GM18870 (cell line): ENCODE data around the gene NOX5.

Source experiments
- ATAC-seq: cut with Tn5 transposase; IDR thresholded peaks from one replicate; pipeline ENCODE4 v1.9.1; 2021; ENCODE audit warnings: moderate library complexity; ENCODE audit not compliant: unreplicated experiment

Gene NOX5

GRCh38 chr15:69080295-69081248 is 66.1 kb downstream of the NOX5 start:
- ATAC-seq, result no peak

GRCh38 chr15:69081310-69082004 is 67.0 kb downstream of the NOX5 start:
- ATAC-seq, result no peak

- ATAC-seq, result no peak
Observed at GRCh38 chr15:69082021-69082502, 67.6 kb downstream of the NOX5 start.

DNA sequence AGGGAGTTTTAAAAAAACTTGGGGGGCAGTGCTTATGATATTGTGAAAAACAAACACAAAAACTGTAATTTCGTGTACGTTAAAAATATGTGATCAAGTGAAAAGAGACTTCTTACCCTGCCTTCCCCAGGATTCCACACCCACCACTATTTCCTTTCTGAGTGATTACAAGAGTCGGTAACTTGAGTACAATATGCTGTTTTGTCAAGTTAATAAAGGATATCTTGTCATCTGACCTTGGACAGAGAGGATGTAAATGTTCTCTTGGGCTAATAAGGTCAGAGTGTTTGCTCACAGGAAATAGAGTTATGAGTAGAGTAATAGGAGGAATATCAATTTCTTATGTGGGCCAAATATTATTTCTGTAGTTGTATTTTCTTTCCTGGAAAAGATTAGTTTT is 68.1 kb downstream of the NOX5 start:
- ATAC-seq, result no peak

GRCh38 chr15:69084404-69085030 is 70.0 kb downstream of the NOX5 start:
- ATAC-seq, result no peak

- no peak for ATAC-seq
Observed at GRCh38 chr15:69085325-69086081, 71.0 kb downstream of the NOX5 start.

DNA sequence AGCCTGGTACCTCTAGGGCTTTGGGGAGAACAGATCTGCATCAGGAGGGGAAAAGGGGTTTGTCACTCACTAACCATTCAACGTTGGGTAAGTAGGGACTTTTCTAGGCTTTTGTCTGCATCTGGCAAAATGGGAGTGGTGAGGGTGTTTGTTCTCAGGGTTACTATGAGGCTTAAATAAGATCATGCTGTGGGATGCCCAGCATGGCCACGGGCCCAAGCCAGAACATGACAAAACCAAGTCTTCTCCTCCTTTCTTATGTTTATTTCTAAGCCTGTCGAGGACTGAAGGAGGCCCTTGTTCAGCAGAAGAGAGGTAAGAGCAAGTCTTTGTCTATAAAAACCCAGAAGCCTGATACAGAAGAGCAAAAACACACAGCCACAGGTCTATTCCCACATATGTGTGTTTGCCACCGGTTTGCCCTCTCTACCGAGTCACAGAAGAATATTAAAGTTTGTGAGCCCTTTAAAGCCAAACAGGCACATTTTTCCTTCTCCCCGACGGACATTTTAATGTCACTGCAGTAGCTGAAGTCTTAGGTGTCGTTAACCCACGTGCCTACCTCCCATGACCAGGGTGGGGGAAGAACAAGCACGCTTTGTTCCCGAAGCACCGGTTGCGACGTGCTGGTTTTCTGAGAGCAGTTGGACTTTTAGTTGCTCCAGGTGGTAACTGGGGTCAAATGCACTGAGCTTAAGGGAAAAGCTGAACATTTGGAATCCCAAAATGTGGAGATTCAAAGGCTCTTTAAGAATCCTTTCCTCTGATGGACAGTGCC is 72.1 kb downstream of the NOX5 start:
- ATAC-seq, result no peak

DNA sequence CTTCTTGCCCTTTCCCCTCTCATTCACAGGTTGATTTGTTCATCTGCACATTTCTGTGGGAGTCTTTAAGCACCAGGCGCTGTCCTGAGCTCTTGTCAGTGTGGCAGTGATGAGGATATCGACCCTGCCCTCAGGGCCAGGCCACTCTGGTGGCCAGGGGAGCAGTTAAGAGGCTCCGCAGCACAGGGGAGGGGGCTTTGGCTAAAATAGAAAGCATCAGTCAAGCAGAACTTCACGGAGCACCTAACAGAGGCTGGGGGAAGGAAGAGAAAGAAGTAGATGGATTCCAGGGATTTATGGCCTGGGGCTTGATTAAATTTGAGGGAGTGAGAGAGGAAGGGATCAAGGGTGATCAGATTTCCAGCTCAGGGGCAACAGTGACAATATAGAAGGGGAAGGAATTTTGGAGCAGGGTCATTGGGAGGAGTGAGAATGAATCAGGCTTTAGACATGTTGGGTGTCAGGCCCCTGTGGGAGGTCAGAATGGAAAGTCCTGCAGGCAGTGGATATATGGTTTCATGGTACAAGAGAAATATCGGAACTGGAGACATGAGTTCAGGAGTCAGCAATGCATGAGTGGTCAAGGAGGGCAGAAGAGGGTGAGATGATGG is 73.0 kb downstream of the NOX5 start:
- ATAC-seq, result no peak

DNA sequence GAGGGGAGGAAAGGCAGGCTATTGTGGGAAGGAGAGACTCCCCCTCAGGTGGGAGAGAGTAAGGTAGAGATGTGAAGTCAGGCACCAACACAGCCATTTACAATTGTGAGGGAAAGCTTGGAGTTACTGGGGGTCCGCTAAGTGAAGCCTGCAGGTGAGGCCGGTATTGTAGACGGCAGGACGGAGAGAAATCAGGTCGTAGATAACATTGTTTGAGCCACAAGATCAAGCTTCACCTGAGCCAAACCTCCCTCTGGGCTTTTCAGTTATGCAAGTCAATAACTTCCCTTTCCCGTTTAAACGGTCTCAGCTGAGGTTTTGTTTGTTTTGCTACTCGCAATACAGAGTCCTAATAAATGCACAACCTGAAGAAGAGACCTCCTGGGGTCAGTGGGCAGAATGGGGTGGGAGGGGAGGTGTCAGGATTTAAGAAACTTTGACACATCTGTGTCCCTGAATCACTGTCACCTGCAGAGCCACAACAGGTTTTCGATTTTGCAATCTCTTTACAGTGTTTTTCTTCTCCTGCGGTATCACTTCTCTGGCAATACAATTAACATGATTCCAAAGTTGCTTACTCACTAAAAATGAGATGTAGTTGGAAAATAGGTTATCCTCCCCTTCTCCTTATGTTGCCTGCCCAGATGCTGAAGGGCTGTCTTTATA is 73.9 kb downstream of the NOX5 start:
- no peak for ATAC-seq

- ATAC-seq, result no peak
Observed at GRCh38 chr15:69089258-69089657, 74.8 kb downstream of the NOX5 start.

DNA sequence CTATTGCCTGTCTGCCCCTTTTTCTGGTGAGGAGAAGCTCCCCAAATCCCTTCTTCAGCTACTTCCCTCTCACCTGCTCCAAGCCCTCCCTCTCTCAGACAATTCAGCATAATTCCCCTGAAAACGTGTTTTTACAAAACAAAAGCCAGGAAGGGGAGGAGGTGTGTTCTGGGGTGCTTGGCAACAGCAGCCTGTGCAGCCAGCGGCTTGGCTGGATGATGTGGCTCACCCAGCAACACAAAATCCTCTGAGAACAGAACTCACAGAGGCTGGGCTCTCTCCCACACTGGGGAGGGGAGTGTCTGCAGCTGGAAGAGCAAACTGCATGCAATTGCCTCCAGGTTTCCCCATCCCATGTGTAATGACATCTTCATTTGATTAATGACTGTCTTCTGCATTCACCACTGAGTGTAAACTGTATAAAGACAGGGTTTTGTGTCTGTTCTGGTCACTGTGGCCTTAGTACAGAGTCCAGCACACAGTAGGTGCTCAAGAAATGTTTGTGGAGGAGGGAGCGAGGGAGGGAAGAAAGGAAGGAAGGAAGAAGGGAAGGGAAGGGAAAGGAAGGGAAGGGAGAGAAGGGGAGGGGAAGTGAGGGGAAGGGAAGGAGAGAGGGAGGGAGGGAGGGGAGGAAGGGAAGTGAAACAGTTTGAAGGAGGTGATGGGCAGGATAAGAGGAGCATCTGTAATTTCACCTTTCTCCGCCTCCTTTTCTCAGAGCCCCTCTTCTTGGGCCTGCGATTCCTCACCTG is 75.9 kb downstream of the NOX5 start:
- no peak for ATAC-seq

DNA sequence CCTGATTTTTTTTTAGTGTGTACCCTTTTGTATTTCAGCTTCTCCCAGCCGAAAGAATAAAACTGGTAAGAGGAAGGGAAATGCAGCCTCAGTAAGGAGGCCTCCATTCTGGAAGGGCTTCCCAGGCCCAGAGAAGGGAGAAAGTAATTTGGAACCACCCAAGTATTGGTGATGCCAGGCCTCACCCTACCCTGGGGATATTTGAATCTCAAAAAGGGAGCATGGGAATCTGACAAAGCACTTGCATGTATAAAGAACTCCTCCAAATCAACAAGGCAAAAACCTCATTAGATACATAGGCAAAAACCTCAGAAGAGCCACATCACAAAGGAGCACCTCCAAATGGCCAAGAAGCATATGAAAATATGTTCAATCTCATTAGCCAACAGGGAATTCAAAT is 77.2 kb downstream of the NOX5 start:
- ATAC-seq, result no peak

DNA sequence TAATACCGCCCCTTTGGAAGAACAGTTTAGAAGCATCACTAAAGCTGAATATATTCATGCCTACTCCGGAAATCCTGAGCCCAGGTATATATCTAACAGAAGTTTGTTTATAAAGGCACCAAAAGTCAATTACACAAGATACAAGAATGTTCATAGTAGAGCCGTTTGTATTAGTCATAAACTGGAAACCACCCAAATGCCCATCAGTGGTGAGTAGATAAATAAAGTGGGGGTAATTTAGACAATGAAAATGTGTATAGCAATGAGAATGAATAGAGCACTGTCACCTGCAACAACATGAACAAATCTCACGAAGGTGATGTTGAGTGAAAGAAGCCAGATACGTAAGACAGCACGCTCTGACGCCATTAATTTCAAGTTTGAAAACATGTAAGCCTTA is 77.7 kb downstream of the NOX5 start:
- no peak for ATAC-seq

- ATAC-seq, result no peak
Observed at GRCh38 chr15:69093127-69093526, 78.6 kb downstream of the NOX5 start.

GRCh38 chr15:69093614-69094013 is 79.1 kb downstream of the NOX5 start:
- no peak for ATAC-seq

DNA sequence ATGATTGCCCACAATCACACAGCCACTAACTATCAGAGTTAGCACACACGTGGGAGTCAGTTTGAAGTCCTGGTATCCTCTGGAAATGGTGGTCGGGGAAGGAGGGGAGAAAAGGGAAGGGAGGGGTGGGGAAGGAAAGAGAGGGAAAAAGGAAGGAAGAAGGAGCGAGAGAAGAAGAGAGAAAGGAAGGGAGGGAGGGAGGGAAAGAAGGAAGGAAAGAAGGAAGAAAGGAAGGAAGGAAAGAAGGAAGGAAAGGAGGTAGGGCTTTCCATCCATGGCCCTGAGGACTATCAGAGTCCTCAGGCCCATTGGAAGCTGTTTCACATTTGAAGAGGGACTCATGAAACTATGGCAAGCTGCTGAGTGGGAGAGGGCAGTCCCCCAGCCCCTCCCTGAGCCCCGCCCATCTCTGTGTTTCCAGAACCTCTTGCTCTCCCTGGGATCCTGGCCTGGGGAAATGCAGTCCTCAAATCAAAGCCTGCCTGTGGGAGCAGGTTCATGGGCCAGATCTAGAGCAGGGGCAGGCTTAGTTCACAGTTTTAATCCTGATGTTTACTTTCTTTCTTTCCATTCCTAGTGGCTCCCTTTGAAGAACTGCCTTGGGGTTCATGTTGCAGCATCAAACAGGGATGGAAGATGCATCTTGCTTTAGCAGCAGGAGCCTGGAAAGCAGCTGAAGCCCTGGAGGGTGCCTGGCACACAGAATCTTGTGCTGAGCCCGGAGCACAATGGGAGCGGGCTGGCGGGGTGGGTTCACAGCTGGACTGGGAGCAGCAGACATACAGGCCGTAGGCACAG is 79.8 kb downstream of the NOX5 start:
- no peak for ATAC-seq

DNA sequence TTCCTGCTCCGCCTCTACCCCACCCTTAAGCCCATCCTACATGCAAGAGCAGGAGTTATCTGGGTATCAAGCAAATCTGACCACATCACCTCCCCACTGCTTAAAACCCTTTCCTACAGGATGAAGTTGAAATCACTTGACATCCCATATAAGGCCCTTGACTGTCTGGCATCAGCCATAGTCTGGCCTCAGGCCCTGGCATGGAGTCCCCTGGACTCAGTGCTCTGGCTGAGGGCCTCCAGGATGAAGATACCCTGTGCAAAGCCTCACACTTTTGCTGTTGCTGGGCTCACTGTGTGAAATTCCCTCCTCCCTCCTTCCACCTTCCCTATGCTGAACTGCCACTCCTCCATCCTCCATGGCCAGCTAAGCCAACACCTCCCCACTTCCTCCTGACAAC is 80.8 kb downstream of the NOX5 start:
- ATAC-seq, result no peak

DNA sequence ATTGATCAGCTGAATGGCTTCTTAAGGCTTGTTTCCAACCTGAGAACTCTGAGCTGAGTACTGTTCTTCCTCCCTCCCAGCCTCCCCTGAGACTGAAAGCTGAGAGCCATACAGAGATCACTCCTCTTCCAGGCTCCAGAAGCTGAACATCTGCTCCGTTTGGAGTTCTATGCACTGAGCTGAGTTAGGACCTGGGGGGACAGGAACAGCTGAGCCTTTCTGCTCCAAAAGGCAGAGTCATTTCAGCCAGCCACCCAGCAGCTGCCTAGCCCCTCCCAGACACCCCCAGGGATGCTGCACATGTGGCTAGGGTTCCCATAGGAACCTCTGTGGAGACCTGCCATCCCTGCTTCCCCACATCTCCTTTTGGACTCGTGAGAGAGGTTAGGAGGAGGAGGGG is 81.7 kb downstream of the NOX5 start:
- no peak for ATAC-seq
